ENCODE data around the gene NFIB. TPM values are rescaled to one million over a fixed set of nuclear protein-coding genes. Genes with fewer than 3 reads are reported as not detected.

Gene NFIB
- polyA plus RNA-seq, 1 experiment: 0.47 TPM

- no peak for TF ChIP-seq CTCF (IDR thresholded peaks at IDR 0.05; ENCODE audit: insufficient read depth, low read depth, low read length)
- DNase-seq (ENCODE audit: low read depth): no peak
- POLR2A ChIA-PET: no interaction called here
- Histone ChIP-seq H3K27me3 (ENCODE audit: control insufficient read depth, insufficient read depth, low read length) (no peaks in the 10 kb centered on the region), H3K36me3 (ENCODE audit: control insufficient read depth, insufficient read depth, low read length) (no peaks in the 10 kb centered on the region), H3K4me3 (ENCODE audit: low read depth, low read length) (no peak overlapping the region)
- CTCF ChIA-PET: interaction anchor here (1.0 kb wide), 1 partner anchor 23 kb away, joined by 3 read pairs; no protein-coding TSS in a partner anchor
Observed at GRCh38 chr9:14111696-14112095, 202.2 kb downstream of the NFIB start.

- Histone ChIP-seq H3K27me3 (ENCODE audit: control insufficient read depth, insufficient read depth, low read length) (no peaks in the 10 kb centered on the region), H3K4me3 (ENCODE audit: low read depth, low read length) (no peak overlapping the region), H3K36me3 (ENCODE audit: control insufficient read depth, insufficient read depth, low read length) (no peaks in the 10 kb centered on the region)
- DNase-seq (ENCODE audit: low read depth): no peak
- CTCF ChIA-PET: no interaction called here
- TF ChIP-seq CTCF (IDR thresholded peaks at IDR 0.05; ENCODE audit: insufficient read depth, low read depth, low read length): no peak
- POLR2A ChIA-PET: no interaction called here
Observed at GRCh38 chr9:14107977-14108376, 206.0 kb downstream of the NFIB start.

GRCh38 chr9:14107495-14107894 lies 206.4 kb downstream of the NFIB start:
- CTCF ChIA-PET: no interaction called here

GRCh38 chr9:14106699-14107098 lies 207.2 kb downstream of the NFIB start:
- no peaks in the 10 kb centered on the region for H3K36me3 ChIP-seq (ENCODE audit: control insufficient read depth, insufficient read depth, low read length)
- no peak for TF ChIP-seq CTCF (IDR thresholded peaks at IDR 0.05; ENCODE audit: insufficient read depth, low read depth, low read length)
- DNase-seq (ENCODE audit: low read depth): no peak
- CTCF ChIA-PET: no interaction called here
- no peak overlapping the region for H3K4me3 ChIP-seq (ENCODE audit: low read depth, low read length)
- H3K27me3 ChIP-seq (ENCODE audit: control insufficient read depth, insufficient read depth, low read length): no peaks in the 10 kb centered on the region
- POLR2A ChIA-PET: no interaction called here

More at GRCh38 chr9:14107495-14107894, 206.4 kb downstream of the NFIB start:
- Histone ChIP-seq H3K4me3 (ENCODE audit: low read depth, low read length) (no peak overlapping the region), H3K27me3 (ENCODE audit: control insufficient read depth, insufficient read depth, low read length) (no peaks in the 10 kb centered on the region), H3K36me3 (ENCODE audit: control insufficient read depth, insufficient read depth, low read length) (no peaks in the 10 kb centered on the region)
- no peak for DNase-seq (ENCODE audit: low read depth)
- TF ChIP-seq CTCF (IDR thresholded peaks at IDR 0.05; ENCODE audit: insufficient read depth, low read depth, low read length): no peak
- POLR2A ChIA-PET: no interaction called here

GRCh38 chr9:14104496-14104895 lies 209.4 kb downstream of the NFIB start:
- H3K27me3 ChIP-seq (ENCODE audit: control insufficient read depth, insufficient read depth, low read length): no peaks in the 10 kb centered on the region

More at GRCh38 chr9:14104496-14104895, 209.4 kb downstream of the NFIB start:
- no peak overlapping the region for H3K4me3 ChIP-seq (ENCODE audit: low read depth, low read length)
- POLR2A ChIA-PET: no interaction called here
- CTCF ChIA-PET: no interaction called here
- DNase-seq (ENCODE audit: low read depth): no peak
- no peaks in the 10 kb centered on the region for H3K36me3 ChIP-seq (ENCODE audit: control insufficient read depth, insufficient read depth, low read length)
- TF ChIP-seq CTCF (IDR thresholded peaks at IDR 0.05; ENCODE audit: insufficient read depth, low read depth, low read length): no peak

Measured in BJ (cell line).